KOPT-K1 (cell line): ENCODE measurements around the gene TMEM95.
A peak's percentile ranks its signal among the peaks of the same experiment; 100 is the strongest.

Source experiments
- H3K27ac ChIP-seq: fragments of 200-600 bp; sonication (generic); 2 replicates; pipeline ENCODE4 v1.5.1; 2016; ENCODE audit warnings: antibody characterized with exemption, mild to moderate bottlenecking, low read depth, low read length; ENCODE audit not compliant: poor library complexity, severe bottlenecking
- H3K36me3 ChIP-seq: fragments of 200-600 bp; sonication (generic); 2 replicates; pipeline ENCODE4 v1.5.1; 2017; ENCODE audit warnings: antibody characterized with exemption, mild to moderate bottlenecking, low read length, moderate library complexity; ENCODE audit not compliant: insufficient read depth
- H3K9me3 ChIP-seq: fragments of 200-600 bp; sonication (generic); 2 replicates; pipeline ENCODE4 v1.5.1; 2017; ENCODE audit warnings: antibody characterized with exemption, low read length, mild to moderate bottlenecking; ENCODE audit not compliant: insufficient read depth, poor library complexity, severe bottlenecking

TMEM95 gene

GRCh38 chr17:7317161-7317803, 37.7 kb upstream of the TMEM95 start:
- peaks cover 73% of the 10 kb centered on the region for H3K36me3 ChIP-seq
- H3K9me3 ChIP-seq = no peaks in the 10 kb centered on the region
- no peak overlapping the region for H3K27ac ChIP-seq

GRCh38 chr17:7318121-7318860, 36.7 kb upstream of the TMEM95 start:
- no peaks in the 10 kb centered on the region for H3K9me3 ChIP-seq
- no peak overlapping the region for H3K27ac ChIP-seq
- peaks cover 73% of the 10 kb centered on the region for H3K36me3 ChIP-seq

- H3K36me3 ChIP-seq = peaks cover 89% of the 10 kb centered on the region
- H3K27ac ChIP-seq = no peak overlapping the region
- no peaks in the 10 kb centered on the region for H3K9me3 ChIP-seq
Observed at GRCh38 chr17:7321466-7321865, 33.5 kb upstream of the TMEM95 start.

- Histone ChIP-seq H3K9me3 (no peaks in the 10 kb centered on the region), H3K36me3 (peaks cover 86% of the 10 kb centered on the region)
Observed at GRCh38 chr17:7322520-7323194, 32.3 kb upstream of the TMEM95 start.

GRCh38 chr17:7323731-7324437, 31.1 kb upstream of the TMEM95 start:
- Histone ChIP-seq H3K36me3 (peaks cover 74% of the 10 kb centered on the region), H3K27ac (no peak overlapping the region), H3K9me3 (no peaks in the 10 kb centered on the region)

More at GRCh38 chr17:7322520-7323194, 32.3 kb upstream of the TMEM95 start:
- H3K27ac ChIP-seq = no peak overlapping the region

- no peak overlapping the region for H3K27ac ChIP-seq
- peaks cover 71% of the 10 kb centered on the region for H3K36me3 ChIP-seq
Observed at GRCh38 chr17:7324438-7324779, 30.5 kb upstream of the TMEM95 start.

GRCh38 chr17:7325031-7325528, 29.9 kb upstream of the TMEM95 start:
- peaks cover 70% of the 10 kb centered on the region for H3K36me3 ChIP-seq
- no peaks in the 10 kb centered on the region for H3K9me3 ChIP-seq
- no peak overlapping the region for H3K27ac ChIP-seq

More at GRCh38 chr17:7324438-7324779, 30.5 kb upstream of the TMEM95 start:
- no peaks in the 10 kb centered on the region for H3K9me3 ChIP-seq

- no peak overlapping the region for H3K27ac ChIP-seq
- H3K36me3 ChIP-seq = peaks cover 59% of the 10 kb centered on the region
- no peaks in the 10 kb centered on the region for H3K9me3 ChIP-seq
Observed at GRCh38 chr17:7326186-7326585, 28.8 kb upstream of the TMEM95 start.

- Histone ChIP-seq H3K27ac (no peak overlapping the region), H3K36me3 (peaks cover 50% of the 10 kb centered on the region)
Observed at GRCh38 chr17:7327056-7327455, 27.9 kb upstream of the TMEM95 start.

GRCh38 chr17:7327501-7327900, 27.5 kb upstream of the TMEM95 start:
- Histone ChIP-seq H3K27ac (no peak overlapping the region), H3K9me3 (no peaks in the 10 kb centered on the region), H3K36me3 (peaks cover 45% of the 10 kb centered on the region)

More at GRCh38 chr17:7327056-7327455, 27.9 kb upstream of the TMEM95 start:
- no peaks in the 10 kb centered on the region for H3K9me3 ChIP-seq

- Histone ChIP-seq H3K9me3 (no peaks in the 10 kb centered on the region), H3K36me3 (peaks cover 40% of the 10 kb centered on the region), H3K27ac (peak overlapping the region; percentile 89)
Observed at GRCh38 chr17:7328009-7328408, 26.9 kb upstream of the TMEM95 start.

GRCh38 chr17:7328840-7329373, 26.0 kb upstream of the TMEM95 start, which contains the start of gene NEURL4:
Gene NEURL4, minus strand, starts transcription at chr17:7329335. Its CDS starts 23 bp downstream, at chr17:7329312.
- peak within 1 kb of the TSS; percentile 89 for H3K27ac ChIP-seq
- H3K36me3 ChIP-seq = peaks cover 31% of the 10 kb centered on the region
- no peaks in the 10 kb centered on the region for H3K9me3 ChIP-seq

GRCh38 chr17:7329374-7329996, 25.5 kb upstream of the TMEM95 start:
- Histone ChIP-seq H3K36me3 (peaks cover 26% of the 10 kb centered on the region), H3K27ac (peak overlapping the region; percentile 89), H3K9me3 (no peaks in the 10 kb centered on the region)

- Histone ChIP-seq H3K36me3 (peaks cover 19% of the 10 kb centered on the region), H3K27ac (peak overlapping the region; percentile 89), H3K9me3 (no peaks in the 10 kb centered on the region)
Observed at GRCh38 chr17:7329997-7330637, 24.8 kb upstream of the TMEM95 start.
